GM18520 (cell line): ENCODE measurements around the gene IFITM5.
A peak's percentile ranks its signal among the peaks of the same experiment; 100 is the strongest.
"Not testable (repeated sequence)": the region's sequence is repeated elsewhere in the genome, so short reads cannot be mapped to it uniquely, and the experiment has no call there.

Experiments
- ATAC-seq: cut with Tn5 transposase; IDR thresholded peaks from one replicate; pipeline ENCODE4 v1.9.1; 2021; ENCODE audit not compliant: unreplicated experiment

The IFITM5 gene

GRCh38 chr11:328516-329100 lies 29.3 kb upstream of the IFITM5 start:
- ATAC-seq: not testable (repeated sequence)

GRCh38 chr11:328012-328411 lies 28.7 kb upstream of the IFITM5 start:
- no peak for ATAC-seq

- no peak for ATAC-seq
Measured at GRCh38 chr11:327581-327923, 28.2 kb upstream of the IFITM5 start.

- no peak for ATAC-seq
Measured at GRCh38 chr11:326842-327580, 27.7 kb upstream of the IFITM5 start.

GRCh38 chr11:326592-326841 lies 27.2 kb upstream of the IFITM5 start:
- no peak for ATAC-seq

- ATAC-seq: no peak
Measured at GRCh38 chr11:325796-326591, 26.7 kb upstream of the IFITM5 start.

GRCh38 chr11:324593-325517 lies 25.5 kb upstream of the IFITM5 start:
- ATAC-seq: not testable (repeated sequence)

GRCh38 chr11:324156-324555 lies 24.8 kb upstream of the IFITM5 start:
- no peak for ATAC-seq

GRCh38 chr11:319888-320273 lies 20.6 kb upstream of the IFITM5 start:
- ATAC-seq: not testable (repeated sequence)

GRCh38 chr11:319121-319887 lies 20.0 kb upstream of the IFITM5 start:
- not testable (repeated sequence) for ATAC-seq

- peak; percentile 31 for ATAC-seq
Measured at GRCh38 chr11:318405-319120, 19.2 kb upstream of the IFITM5 start.

GRCh38 chr11:317668-318404 lies 18.5 kb upstream of the IFITM5 start:
- not testable (repeated sequence) for ATAC-seq

GRCh38 chr11:316891-317301 lies 17.6 kb upstream of the IFITM5 start:
- no peak for ATAC-seq

GRCh38 chr11:316031-316701 lies 16.8 kb upstream of the IFITM5 start:
- ATAC-seq: no peak

- ATAC-seq: no peak
Measured at GRCh38 chr11:315516-315994, 16.2 kb upstream of the IFITM5 start.

GRCh38 chr11:315051-315481 lies 15.7 kb upstream of the IFITM5 start:
- ATAC-seq: no peak

GRCh38 chr11:314554-314875 lies 15.2 kb upstream of the IFITM5 start:
- ATAC-seq: not testable (repeated sequence)

GRCh38 chr11:313787-314553 lies 14.6 kb upstream of the IFITM5 start, which contains the start of gene IFITM1:
Gene IFITM1 (plus strand): TSS chr11:314040. CDS start chr11:314171, 131 bp downstream.
- ATAC-seq: no peak
